GM11168 (cell line): Measurements from ENCODE around the gene OR2W1.

Source experiments
- in situ Hi-C: fragments of 300-500 bp; cut with MboI; formaldehyde crosslinking; loops from one replicate; pipeline ENCODE4 v1.12.0; 2022; ENCODE audit warnings: low sequenced_read_pairs; ENCODE audit not compliant: unreplicated experiment

Gene OR2W1, protein sequence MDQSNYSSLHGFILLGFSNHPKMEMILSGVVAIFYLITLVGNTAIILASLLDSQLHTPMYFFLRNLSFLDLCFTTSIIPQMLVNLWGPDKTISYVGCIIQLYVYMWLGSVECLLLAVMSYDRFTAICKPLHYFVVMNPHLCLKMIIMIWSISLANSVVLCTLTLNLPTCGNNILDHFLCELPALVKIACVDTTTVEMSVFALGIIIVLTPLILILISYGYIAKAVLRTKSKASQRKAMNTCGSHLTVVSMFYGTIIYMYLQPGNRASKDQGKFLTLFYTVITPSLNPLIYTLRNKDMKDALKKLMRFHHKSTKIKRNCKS

GRCh38 chr6:29045075-29045474 lies at the start of gene OR2W1:
TSS of gene OR2W1 (minus strand) at chr6:29045175. CDS start at chr6:29045175, 0 bp downstream.
- in situ Hi-C loops, result no loop called here

DNA sequence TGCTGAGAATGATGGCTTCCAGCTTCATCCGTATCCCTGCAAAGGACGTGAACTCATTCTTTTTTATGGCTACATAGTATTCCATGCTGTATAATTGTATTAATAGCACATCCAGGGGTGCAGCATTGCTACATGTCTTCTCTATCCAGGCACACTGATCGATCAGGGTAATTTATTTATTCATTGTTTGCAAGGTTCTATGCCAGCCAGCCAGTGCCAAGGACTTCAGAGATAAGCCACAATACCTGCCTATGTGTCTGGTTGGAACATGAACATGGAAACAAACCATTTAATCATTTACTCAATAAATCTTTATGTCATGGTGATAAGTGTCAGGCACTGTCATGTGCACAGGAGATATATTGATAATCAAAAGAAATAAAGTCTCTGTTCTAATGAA lies 48.0 kb upstream of the OR2W1 start:
- in situ Hi-C loops, result no loop called here

GRCh38 chr6:29087213-29087612 lies 42.2 kb upstream of the OR2W1 start, which contains the start of gene OR2B3:
TSS of gene OR2B3 (minus strand) at chr6:29087313. CDS start at chr6:29087248, 65 bp downstream.
- in situ Hi-C loops, result no loop called here

GRCh38 chr6:29082457-29082856 lies 37.5 kb upstream of the OR2W1 start:
- in situ Hi-C loops, result no loop called here

GRCh38 chr6:29081312-29081711 lies 36.3 kb upstream of the OR2W1 start:
- in situ Hi-C loops, result no loop called here

- in situ Hi-C loops, result no loop called here
These were observed 34.2 kb upstream of the OR2W1 start for GRCh38 chr6:29079203-29079602.

- in situ Hi-C loops, result no loop called here
These were observed 27.1 kb upstream of the OR2W1 start for GRCh38 chr6:29071831-29072723.

DNA sequence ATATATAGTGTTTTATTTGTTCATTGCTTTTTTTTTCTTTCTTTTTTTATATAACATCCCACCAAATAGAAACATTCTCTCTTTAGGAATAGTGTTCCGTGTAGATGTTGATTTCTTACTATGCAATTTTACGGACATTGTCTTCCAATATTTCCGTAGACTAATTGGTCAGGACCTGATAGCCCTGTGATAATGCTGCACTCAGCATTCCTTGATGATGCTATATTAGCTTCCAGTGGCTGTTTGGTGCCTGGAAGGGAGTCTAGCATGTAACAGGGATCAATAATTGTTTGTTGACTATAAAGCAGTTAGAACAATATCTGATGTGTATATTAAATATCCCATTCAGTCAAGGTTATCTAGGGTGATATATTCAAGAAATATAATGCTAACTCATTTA lies 6.7 kb upstream of the OR2W1 start:
- in situ Hi-C loops, result no loop called here

DNA sequence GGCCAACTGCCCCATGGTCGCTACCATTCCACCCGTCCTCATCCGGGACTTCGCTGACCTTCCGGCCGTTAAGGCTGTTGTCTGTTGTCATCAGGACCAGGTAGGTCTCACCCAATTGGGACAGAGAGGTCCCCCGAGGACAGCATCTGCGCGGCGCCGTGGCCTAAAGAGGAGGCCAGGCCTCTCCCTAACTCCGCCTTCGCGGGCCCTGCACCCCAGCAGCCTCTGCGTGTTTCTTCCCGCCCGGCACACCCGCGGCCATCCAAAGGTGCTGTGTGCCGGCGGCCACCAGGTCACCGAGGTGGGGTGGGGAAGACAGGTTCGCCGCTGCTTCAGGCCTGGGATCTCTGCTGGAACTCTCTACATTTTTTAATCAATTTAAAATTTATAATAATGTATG lies 9.0 kb downstream of the OR2W1 start:
- in situ Hi-C loops, result no loop called here

- in situ Hi-C loops, result no loop called here
These were observed 16.2 kb downstream of the OR2W1 start for GRCh38 chr6:29028821-29029220.

DNA sequence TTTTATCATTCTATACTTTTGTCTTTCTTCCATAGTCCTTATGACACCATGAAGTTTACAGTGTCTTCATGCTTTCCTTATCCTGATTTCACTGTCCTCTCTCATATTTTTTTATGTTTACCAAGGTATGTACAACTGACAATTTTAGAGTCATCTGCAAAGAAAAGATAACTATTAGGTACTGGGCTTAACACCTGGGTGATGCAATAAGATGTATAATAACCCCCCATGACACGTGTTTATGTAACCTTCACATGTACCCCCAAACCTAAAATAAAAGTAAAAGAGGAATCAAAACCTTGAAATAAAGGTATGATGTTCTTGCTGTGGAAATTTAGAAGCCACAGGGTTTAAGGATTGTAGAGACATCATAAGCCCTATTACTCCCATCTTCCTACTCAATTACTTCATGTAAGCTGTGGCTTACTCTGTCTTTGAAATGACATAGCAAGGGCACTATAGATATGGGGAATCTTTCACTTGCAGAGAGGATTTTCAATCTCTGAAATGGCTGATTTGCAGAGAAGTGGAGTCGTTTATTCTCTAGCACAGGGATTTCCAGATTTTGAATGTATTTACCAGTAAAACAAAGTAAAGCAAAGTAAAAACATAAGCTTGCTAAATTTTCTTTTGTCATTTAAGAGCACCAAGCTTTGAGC lies 18.9 kb downstream of the OR2W1 start:
- in situ Hi-C loops, result no loop called here

GRCh38 chr6:29021434-29021833 lies 23.5 kb downstream of the OR2W1 start:
- in situ Hi-C loops, result no loop called here

DNA sequence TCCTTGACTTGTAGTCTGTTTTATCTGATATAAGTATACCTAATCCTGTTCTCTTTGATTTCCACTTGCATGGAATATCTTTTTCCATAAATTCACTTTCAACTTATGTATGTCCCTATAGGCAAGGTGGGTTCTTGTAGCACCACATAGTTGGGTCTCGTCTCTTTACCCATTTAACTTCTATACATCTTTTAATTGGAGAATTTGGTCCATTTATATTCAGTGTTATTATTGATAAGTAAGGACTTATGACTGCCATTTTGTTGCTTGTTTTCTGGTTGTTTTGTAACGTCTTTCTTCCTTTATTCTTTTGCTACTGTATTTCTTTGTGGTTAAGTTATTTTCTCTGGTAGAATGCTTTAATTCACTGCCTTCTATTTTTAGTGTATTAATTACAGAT lies 25.3 kb downstream of the OR2W1 start:
- in situ Hi-C loops, result loop anchor here (10.0 kb wide), 2 partner anchors 155 to 345 kb away; no protein-coding TSS in a partner anchor

DNA sequence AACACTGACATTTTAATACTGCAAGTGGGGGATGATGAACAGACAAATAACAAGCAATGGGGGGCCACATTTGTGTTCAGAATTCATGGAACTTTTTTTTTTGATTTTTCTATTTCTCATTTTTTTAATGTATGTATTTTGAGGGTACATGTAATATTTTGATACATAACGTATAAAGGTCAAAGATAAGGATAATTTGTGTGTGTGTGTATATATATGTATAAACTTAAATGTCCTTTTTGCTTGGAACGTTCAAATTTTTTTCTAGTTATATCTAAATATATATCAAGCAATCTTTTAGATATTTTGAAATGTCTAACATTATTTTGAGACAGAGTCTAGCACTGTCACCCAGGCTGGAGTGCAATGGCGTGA lies 27.6 kb downstream of the OR2W1 start:
- in situ Hi-C loops, result loop anchor here (10.0 kb wide), 2 partner anchors 153 to 343 kb away; no protein-coding TSS in a partner anchor

DNA sequence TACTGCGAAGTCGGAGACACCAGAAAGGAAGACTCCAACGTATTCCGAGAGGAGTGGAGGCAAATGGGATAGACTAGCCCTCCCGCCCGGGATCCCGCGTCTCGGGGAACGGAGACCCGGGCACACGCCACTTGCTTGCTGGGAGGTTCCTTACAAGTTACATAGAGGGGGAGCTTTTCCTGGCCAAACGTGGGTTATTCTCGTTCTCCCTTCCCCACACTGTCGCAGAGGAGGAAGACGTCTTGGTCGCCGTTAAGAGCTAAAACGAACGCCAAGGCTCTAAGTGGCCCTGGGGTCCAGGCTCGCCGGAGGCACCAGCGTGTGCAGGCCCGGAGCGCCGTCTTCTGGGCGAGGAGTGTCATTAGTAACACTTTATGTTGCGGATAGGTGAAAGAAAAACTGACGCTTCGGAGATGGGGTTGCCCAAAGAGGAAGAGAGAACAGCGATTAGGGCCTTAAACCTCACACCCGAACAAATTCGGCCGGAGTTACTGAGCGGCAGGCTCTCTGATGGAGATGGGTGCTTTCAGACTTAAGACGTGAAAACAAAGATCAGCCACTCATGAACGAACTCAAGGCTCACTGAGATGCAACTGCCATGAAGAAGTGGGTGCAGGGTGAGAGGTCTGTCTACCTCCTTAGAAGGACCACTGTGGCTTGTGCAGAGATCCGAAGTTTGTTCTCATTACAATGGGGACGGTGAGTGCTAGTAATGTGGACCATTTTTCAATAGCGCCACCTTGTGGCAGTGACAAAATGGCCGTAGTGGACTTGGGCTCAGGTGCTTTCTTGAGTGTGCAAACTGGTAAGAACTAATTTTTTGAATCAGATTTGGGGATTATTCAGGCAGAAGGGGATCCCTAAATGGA lies 28.2 kb downstream of the OR2W1 start:
- in situ Hi-C loops, result loop anchor here (10.0 kb wide), 2 partner anchors 152 to 342 kb away; no protein-coding TSS in a partner anchor

GRCh38 chr6:29014729-29015608 lies 30.0 kb downstream of the OR2W1 start:
- in situ Hi-C loops, result loop anchor here (10.0 kb wide), 2 partner anchors 150 to 340 kb away; no protein-coding TSS in a partner anchor

DNA sequence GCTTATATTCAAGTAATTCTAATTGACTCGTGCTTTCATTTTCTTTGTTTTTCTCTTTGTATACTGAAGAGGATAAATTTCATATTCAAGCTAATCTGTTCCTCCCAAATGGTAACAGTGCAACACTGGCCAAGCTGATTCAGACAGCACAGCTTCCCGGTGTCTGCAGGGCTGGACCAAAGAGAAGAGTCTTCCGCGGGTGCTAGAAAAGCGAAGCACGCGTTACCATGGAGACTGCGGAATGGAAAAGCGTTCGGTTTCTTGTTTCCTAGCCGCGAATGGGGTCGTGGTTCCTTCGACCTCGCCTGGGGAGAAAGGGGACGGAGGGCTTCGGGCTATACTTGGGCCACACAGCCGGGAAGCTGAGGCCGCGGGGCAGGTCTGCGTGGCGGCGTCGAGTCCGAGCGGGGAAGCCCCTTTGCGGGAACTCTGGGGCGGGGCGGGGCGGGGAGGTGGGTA lies 33.7 kb downstream of the OR2W1 start:
- in situ Hi-C loops, result loop anchor here (10.0 kb wide), 2 partner anchors 147 to 337 kb away; no protein-coding TSS in a partner anchor

- in situ Hi-C loops, result no loop called here
These were observed 35.6 kb downstream of the OR2W1 start for GRCh38 chr6:29009358-29009757.
